ENCODE data around the gene FUOM. TPM values are rescaled to one million over a fixed set of nuclear protein-coding genes. Genes with fewer than 3 reads are reported as not detected.
A peak's percentile ranks its signal among the peaks of the same experiment; 100 is the strongest.

FUOM gene
- polyA plus RNA-seq, 10 donors, result 2.6 to 9.3 (median 4.7) TPM

DNA sequence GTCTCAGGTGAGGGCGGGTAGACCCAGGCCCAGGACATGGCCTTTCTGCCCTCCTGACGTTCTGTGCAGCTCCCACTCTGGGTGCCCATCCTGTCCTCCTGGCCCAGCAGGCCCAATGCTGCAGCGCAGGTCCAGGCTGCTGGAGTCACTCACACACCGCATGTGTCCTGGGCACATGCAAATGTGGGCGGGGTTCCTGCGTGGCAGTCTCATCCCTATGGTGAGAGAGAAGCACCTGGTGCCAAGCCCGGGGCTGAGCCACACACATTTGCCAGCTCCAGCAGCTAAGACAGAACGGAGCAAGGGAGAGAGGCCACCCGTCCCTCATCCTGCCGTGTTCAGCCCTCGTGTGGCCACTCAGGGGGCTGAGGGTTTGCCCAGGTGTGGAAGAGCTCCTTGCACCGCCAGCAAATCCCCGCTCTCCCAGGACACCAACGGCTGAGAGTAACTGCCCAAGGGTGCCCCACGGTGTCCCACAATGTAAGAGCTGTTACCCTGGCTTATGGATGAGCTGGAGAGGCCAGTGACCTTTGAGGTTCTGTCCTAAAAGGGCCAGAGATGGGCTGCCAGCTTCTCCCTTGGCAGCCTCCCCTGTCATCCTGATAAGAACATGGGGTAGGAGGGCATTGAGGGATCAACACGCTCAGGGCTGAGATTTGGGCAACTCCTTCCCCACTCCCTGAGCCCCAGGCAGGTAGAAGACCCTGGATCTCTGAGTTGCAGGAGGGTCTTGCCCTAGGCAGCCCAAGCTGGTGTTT is 4.4 kb downstream of the FUOM start:
- no peak for DNase-seq

DNA sequence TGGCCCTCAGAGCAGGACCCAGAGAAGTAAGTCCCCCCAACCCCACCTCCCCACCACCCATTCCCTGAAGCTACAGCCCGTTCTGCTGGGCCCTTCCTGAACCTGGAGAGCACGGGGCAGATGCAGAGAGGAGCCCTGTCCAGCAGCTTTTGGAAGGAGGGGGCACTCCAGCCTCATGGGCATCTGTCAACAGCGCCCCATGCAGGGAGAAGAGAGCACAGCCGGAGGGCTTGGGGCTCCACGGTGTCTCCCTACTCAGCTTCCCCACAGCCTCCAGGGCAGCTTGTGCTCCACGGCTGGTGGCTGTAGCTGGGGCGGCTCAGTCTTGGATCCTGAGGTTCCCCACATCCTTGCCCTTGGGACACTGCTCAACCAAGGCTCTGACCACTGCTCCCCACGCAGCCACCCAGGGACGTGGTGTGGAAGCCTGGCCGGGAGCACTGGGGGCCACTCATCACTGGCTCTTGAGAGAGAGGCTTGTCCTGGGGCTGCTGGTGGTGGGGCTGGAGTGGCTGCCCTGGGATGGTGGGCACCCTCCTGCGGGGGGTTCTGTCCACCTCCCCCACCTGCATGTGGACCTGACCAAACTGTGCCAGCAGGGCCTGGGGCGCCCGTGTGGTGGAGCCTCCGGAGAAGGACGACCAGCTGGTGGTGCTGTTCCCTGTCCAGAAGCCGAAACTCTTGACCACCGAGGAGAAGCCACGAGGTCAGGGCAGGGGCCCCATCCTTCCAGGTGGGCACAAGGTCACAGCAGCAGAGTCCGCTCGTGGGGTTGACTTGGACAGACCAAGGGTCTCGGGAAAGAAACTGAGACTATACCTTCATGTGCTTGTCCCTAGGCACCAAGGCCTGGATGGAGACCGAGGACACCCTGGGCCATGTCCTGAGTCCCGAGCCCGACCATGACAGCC is 6.2 kb downstream of the FUOM start:
- no peak for DNase-seq

DNA sequence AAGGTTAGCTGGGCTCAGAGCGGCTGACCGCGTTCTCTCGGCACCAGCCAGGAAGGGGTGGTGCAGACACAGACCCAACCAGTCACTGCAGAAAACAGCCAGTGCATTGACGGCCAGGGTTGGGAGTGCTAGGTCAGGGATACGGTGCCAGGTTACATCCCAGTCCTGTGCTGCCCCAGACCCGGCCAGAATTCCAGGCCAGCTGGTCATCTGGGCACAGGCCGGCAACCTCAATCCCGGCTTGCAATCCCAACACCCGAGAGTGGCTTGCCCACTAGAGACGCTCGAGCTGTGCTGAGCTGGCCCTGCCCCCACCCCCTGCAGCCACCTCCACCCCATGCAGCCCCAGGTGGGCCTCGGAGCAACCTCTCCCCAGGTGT is 6.9 kb downstream of the FUOM start:
- DNase-seq, result no peak

DNA sequence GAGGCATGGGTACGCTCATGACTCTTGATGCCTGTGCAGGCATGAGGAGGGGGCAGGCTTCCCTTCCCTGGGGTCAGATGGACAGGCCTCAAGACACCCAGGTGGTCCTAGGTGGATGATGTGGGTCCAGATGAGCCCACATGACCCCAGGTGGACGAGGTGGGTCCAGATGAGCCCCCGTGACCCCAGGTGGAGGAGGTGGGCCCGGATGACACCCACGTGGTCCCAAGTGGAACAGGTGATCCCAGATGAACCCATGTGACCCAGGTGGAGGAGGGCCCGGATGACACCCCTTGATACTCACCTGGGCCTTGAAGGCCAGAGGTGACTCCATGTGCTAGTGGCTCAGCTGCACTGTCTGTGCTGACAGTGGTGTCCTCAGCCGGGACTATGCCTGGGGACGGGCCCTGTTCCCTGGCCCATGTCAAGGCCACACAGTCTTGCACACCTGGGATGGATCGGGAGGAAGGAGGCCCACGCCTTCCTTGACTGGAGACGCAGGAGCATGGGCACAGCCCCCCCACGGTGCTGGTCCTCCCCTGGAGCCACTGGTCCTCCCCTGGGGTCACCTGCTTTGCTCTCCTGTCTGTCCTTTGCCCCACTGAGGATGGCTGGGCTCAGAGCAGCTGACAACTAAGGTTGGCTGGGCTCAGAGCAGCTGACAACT is 7.4 kb downstream of the FUOM start:
- DNase-seq, result no peak

DNA sequence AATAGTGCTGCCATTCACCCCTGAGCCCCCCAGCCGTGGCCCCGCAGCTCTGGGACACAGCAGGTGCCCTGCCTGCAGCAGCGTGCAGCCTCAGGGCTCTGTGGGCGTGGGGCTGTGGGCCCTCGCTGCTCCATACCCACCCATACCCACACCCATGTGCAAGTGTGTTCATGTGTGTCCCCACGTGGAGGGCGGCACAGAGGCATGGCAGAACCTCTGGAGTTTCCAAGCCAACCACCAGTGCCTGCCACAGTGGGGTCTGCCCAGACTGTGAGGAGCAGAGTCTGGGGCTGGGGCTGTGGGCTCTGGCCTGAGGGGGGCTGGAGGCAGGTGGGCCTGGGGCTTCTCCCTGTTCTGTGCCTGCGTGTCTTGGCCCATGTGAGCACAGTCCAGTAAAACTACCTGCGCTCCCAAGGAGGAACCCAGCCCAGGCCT is 8.2 kb downstream of the FUOM start:
- no peak for DNase-seq

DNA sequence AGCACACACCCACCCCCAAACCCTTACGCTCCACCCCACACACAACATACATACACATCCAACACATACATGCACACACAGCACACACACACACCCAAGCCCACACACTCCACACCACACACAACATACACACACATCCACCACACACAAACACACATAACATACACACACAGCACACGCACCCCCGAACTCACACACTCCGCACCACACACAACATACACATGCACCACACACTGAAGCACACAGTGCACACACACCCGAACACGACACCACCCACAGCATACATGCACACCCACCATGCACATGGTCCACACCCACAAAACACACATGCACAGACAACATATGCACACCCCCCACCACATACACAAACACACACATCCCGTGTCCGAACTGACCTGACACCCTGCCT is 8.7 kb downstream of the FUOM start:
- no peak for DNase-seq

DNA sequence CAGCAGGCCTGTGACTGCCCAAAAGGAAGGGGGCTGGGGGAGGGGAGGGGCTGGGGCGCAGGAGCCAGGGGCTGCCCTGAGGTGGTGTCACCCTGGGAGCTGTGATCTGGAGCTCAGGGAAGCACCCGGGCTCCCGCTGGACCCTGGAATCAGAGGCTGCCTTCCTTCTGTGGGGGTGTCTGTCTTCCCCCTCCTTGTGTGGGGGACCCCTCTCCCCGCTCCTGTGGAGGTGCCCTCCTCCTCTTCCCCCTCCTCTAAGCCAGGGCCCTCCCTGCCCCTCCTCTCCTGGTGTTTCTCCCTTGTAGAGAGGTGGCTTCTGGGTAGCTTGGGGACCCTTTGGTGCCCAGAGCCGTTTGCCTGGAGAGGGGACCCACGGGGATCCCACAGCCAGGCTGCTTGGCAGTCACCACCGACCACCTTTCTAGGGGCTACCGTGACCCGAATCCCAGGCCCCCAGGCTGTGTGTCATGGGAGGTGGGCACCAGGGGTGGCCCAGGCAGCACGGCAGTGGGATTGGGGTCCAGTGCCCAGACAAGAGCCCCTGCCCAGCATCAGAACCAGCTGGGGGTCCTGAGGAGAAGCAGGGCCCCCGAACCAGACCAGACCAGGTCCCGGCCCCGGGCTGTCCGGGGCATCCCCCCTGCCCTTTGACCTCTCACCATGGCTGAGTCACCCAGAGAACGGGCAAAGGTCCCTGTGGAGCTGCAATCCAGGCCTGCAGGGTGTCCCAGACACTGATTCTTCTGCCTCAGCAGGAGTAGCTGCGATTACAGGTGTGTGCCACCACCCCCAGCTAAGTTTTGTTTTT is 9.9 kb downstream of the FUOM start:
- DNase-seq, result no peak

DNA sequence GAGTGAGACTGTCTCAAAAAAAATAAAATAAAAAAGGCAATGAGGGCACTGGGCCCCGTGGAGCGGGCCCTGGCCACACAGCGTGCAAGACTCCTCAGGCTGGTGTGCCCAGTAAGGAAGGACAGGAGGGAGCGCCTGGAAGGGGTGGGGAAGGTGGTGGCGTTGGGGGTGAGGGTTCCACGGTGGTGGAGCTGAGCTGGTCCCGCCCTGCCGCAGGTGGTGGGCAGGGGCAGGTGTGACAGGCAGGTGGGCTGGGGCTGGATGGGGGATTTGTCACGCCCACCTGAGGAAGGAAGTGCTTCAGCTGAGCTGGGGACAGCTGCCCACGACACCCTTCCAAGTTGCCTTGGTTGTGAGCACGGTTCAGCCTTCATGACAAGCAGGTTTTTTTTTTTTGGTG is 11.4 kb downstream of the FUOM start:
- no peak for DNase-seq

DNA sequence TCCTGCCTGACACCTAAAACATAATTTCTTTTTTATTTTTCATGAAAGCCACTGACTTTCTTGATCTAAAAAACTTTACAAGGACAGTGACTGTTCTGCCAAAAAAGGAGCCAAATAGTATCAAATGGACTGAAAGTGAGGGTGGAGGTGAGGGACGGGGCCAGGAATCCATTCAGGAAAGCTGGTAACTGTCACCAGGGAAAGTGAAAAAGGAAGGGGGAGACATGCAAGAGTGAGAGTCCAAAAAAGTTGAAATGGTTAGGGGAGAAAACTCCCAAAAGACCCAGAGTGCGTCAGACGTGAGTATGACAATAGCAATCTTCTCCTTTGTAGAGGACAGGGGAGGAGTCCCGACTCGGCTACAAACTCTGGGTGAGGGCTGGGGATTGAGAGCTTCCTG is 13.6 kb downstream of the FUOM start:
- DNase-seq, result no peak

DNA sequence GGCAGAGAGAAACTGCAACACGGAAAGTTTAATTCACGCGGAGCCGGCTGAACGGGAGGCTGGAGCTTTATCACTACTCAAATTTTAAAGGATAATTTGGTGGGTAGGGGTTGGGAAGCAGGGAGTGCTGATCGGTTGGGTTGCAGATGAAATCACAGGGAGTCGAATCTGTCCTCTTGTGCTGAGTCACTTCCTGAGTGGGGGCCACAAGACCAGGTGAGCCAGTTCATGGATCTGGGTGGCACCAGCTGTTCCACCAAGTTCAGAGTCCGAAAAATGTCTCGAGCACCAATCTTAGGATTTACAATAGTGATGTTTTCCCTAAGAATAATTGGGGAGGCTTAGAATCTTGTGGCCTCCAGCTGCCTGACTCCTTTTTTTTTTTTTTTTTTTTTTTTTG is 14.3 kb downstream of the FUOM start:
- DNase-seq, result no peak

DNA sequence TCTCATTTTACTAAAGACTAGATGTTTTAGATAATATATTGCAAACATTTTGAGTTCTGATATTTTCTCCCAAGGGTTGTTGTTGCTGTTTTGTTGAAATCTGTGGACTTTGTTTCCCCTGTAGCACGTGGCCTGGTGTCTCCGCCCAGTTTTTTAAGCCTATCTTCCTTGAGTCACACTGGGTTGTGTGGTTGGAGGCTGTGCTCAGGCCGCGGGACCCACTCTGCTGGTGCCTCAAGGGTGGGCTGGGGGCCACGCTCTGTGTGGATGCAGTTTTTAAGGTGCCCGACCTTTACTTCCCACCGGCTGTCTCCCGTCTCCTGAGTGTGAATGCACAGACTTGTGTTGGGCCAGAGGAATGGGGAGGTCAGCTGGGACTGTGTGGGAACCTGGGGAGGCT is 14.9 kb downstream of the FUOM start:
- no peak for DNase-seq

DNA sequence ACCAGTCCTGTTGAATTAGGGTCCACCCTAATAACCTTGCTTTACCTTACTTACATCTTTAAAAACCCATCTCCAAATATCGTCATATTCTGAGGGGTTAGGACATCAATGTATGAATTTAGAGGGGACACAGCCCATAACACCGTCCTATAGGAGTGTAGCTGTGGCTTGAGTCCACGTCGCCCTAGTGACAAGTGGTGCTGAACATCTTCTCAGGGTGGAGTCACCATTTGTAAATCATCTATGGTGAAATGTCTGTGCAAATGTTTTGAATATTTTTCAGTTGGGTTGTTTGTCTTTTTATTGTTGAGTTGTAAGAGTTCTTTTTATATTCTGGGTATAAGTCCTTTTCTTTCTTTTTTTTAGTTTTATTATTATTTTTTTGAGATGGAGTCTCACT is 15.8 kb downstream of the FUOM start:
- no peak for DNase-seq

DNA sequence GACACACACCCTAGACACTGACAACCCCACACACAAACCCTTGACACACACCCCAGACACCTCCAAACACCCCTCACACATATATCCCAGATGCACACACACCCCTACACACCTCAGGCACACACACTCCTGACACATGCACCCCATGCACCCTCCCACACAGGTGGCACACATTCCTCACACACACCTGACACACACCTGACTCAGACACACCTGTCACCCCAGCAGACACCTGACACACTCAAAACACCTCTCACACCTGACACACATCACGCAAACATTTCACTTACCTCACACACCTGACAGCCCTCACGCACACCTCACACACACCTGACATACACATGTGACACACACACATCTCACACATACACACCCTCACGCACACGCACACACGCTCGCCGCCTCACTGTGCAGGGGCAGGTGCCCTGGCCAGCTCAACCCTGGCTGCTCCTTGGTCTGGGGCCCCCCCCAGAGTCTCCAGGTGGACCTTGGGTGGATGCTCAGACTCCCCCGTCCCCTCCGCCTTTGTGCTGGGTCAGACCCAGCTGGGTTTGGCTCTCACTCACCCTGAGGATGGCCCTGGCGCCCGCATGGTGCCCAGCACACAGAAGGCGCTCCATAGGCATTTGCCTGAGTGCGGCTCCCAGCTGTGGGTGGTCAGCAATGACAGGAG is 18.0 kb downstream of the FUOM start:
- no peak for DNase-seq

DNA sequence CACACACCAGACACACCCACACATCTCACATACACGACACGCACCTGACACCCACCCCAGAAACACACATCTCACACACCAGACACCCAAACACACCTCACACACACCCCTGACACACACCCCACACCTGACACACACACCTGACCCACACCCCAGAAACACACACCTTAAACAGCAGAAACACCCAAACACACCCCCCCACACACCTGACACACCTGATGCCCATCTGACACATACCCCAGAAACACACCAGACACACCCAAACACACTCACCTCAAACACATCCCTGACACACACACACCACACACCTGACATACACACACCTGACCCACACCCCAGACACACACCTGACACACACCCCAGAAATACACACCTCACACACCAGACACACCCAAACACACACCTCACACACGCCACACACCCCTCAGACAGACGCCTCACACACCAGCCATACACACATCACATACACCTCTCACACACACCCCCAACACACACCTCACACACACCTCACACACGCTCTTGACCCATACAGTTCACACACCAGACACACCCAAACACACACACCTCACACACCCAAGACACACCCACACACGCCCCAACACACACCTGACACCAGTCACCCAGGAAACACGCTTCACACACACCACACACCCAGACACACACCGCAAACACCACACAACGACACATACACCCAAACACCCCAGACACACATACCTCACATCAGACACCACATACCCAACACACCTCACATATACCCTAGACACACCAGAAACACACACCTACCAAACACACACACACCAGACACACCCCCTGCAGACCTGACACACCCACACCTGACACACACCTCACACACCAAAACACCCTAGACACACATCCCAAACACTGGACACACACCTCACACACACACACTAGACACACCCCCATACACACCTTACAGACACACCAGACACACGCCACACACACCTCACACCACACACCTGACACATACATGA is 19.4 kb downstream of the FUOM start:
- no peak for DNase-seq

DNA sequence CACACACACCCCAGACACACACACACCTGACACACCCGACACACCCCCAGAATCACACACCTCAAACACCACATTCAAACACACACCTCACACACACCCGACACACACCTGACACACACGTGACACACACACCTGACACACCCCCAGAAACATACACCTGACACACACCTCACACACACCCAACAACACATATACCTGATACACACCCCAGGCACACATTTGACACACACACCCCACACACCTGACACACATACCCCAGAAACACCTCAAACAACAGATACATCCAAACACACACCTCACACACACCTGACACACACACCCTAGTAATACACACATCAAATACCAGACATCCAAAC is 20.5 kb downstream of the FUOM start:
- DNase-seq, result no peak

DNA sequence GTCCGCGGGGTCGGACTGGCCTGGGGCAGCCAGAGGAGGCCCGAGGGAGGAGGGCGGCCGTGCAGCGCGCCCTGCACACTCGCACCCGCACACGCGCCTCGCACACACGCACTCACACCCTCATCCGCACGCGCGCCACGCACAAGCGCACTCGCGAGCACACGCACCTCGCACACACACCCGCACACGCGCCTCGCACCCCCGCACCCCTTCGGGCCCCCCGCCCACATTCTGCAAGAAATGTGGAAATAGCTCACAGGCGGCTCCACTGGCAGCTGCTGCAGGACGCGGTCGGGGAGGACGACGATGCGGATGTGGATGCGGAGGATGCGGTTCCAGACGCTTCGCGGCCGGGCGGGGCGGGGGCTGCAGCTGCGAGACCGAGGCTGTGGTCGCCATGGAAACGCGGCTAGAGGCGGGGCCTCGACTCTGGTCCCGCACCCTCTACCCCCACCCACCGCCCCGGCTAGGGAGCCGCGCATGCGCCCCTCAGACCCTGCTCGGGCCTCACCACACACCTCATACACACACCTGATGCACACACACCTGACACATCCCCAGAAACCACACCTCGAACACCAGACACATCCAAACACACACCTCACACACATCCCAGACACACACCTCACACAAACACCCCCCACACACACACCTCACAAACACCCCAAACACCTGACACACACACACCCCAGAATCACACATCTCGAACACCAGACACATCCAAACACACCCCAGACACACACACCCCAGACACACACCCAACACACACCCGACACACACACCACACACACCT is 21.0 kb downstream of the FUOM start, which contains the start of gene CALY:
Gene CALY, minus strand, starts transcription at position 320 of the 793 bp plus-strand sequence. CDS start 7,907 bp downstream, outside the sequence.
- peak in 1 of 3 donors; percentile 30 for DNase-seq

DNA sequence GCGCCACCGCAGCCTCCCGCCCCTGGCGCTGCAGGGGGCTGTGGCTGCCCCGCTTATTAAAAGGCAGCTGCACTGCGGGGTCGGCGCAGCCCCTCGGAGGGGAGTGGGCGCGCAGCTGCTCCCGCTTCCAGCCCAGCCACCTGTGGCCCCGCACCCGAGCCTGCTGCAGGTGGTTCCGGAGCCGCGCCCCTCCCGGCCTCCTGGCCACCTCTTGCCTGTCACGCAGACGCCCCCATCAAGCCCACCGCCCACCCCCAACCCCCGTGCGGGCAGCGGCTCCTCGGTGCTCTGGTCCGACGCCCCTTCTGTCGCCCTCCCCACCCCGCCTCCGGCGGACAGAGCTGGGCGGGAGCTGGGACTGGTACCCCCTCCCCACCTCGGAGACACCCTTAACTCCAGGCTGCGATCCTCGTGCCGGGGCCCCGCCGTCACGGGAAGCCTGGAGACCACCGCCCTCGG is 21.7 kb downstream of the FUOM start:
- DNase-seq, result no peak

DNA sequence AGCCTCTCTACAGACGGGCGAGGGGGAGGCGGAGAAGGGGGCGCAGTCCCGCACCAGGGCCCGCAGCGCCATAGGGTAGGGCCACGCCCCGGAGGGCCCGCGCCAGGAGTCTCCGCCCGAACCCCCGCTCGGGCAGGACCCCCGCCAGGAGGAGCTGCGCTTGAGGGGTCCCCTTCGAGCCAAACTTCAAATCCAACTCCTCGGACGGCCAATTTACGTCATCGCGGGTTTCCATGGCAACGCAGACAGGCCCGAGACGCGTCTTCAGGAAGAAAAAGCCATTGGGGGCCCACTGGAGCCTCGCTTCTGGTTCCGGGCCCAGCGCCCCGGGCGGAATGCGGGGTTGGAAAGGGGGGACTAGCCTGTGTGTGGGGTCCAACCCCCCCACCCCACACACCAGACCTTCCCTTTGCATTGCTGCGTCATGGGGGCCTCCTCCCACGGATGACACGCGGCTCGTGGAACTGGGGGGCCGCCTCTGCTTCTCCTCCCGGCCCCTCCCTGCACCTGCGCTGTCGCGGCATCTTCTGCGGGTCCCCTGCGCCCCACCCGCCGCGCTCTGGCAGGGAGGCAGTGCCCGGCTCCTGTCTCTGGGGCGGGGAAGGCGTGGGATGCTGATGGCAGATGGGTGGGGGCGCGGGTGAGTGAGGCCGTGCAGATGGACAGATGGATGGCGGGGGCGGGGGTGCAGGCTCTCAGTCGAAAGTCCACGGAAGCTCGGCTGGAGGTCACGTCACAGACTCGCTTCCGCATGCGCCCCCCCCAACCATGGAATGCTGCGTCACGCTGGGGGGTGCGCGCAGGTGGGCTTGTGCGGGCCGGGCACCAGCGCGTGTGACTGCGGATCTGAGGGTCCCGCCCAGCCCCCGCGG is 22.3 kb downstream of the FUOM start:
- DNase-seq, result peak in 2 of 3 donors; percentile 78 to 87

Measured in muscle of back (tissue), 11 donors.